ENCODE measurements around the gene SLC52A1. TPM values are rescaled to one million over a fixed set of nuclear protein-coding genes. Genes with fewer than 3 reads are reported as not detected.

SLC52A1 gene
- total RNA-seq, 1 experiment from 2014 or later: 1.1 TPM

DNA sequence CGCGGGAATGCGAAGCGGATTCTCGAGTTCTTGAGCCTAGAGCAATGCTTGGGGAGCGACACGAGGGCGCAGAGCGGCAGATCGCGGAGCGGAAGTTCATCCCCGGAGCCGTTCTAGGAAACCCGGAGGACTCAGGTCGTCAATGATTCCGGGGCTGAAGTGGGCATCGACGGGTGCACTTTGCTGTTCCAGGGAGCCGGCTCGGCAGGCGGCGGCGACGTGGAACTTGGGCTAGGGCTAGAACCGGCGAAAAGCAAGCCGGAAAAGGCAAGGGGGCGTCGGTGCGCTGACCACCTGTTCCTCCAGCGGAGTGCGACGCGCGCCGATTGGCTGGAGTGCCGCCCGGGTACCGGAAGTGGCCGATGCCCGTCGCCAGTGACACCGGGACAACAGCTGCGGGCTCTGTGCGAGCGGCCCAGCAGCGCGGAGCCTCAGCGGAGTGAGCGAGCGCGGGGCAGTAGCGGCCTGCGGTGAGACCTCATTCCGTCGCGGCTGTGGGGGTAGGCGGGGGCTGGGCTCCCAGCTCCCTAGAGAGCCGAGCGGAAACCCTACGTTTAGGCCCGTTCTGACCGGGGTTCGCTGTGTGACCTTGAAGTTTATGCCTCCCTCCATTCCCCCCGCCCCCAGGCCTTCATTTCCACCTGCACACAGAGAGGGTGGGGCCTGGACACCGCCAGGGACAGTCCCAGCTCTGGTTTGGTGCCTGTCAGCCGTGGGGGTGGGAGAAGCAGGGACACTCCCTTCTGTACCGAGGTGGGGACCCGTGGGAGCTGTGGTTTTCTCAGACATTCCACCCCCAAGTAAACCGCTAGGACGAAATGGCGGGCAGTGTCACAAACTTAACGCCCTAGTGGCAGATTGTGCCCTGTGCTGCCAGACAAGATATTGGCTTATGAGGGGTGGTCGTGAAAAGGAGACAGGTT, 43.1 kb upstream of the SLC52A1 start, which contains the start of gene ZFP3 (continued):
- TF ChIP-seq, protein P1, sequence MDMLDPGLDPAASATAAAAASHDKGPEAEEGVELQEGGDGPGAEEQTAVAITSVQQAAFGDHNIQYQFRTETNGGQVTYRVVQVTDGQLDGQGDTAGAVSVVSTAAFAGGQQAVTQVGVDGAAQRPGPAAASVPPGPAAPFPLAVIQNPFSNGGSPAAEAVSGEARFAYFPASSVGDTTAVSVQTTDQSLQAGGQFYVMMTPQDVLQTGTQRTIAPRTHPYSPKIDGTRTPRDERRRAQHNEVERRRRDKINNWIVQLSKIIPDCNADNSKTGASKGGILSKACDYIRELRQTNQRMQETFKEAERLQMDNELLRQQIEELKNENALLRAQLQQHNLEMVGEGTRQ (CRISPR knock-in tag; IDR thresholded peaks at IDR 0.05): peak; percentile 26; the same call in 1 of the 2 replicates
- TF ChIP-seq, protein P2, sequence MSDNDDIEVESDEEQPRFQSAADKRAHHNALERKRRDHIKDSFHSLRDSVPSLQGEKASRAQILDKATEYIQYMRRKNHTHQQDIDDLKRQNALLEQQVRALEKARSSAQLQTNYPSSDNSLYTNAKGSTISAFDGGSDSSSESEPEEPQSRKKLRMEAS (CRISPR knock-in tag; IDR thresholded peaks at IDR 0.05): peak; percentile 77

DNA sequence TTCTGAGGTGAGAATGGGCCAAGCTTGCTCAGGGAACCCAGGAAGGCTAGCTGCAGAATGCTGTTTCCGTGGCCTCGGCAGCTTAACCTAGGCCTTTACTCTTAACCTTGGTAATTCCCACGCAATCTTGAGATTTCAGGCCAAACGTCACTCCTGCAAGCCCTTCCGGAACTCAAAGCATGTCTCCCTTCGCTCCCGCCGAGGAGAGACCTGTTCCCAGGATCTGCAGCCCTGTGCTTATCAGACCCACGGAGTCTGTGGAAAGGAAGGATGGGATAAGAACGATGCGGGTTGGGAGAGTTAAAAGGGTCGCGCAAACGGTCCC, 42.5 kb upstream of the SLC52A1 start:
- Mint-ChIP-seq H3K9me3 (peaks cover 4% of the 10 kb centered on the region; the same call in 1 of the 2 replicates), H3K4me1 (peaks cover 15% of the 10 kb centered on the region)
- CTCF ChIA-PET: interaction anchor here (1.4 kb wide), 1 partner anchor 9 kb away, joined by 3 read pairs; no protein-coding TSS in a partner anchor
- TF ChIP-seq, protein P3, sequence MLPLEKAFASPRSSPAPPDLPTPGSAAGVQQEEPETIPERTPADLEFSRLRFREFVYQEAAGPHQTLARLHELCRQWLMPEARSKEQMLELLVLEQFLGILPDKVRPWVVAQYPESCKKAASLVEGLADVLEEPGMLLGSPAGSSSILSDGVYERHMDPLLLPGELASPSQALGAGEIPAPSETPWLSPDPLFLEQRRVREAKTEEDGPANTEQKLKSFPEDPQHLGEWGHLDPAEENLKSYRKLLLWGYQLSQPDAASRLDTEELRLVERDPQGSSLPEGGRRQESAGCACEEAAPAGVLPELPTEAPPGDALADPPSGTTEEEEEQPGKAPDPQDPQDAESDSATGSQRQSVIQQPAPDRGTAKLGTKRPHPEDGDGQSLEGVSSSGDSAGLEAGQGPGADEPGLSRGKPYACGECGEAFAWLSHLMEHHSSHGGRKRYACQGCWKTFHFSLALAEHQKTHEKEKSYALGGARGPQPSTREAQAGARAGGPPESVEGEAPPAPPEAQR (CRISPR knock-in tag; IDR thresholded peaks at IDR 0.05): no peak
- TF ChIP-seq ZNF138 (CRISPR knock-in tag; conservative IDR thresholded peaks at IDR 0.05): no peak
- TF ChIP-seq, protein P4, sequence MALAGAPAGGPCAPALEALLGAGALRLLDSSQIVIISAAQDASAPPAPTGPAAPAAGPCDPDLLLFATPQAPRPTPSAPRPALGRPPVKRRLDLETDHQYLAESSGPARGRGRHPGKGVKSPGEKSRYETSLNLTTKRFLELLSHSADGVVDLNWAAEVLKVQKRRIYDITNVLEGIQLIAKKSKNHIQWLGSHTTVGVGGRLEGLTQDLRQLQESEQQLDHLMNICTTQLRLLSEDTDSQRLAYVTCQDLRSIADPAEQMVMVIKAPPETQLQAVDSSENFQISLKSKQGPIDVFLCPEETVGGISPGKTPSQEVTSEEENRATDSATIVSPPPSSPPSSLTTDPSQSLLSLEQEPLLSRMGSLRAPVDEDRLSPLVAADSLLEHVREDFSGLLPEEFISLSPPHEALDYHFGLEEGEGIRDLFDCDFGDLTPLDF (CRISPR knock-in tag; IDR thresholded peaks at IDR 0.05): no peak
- TF ChIP-seq, protein P5, sequence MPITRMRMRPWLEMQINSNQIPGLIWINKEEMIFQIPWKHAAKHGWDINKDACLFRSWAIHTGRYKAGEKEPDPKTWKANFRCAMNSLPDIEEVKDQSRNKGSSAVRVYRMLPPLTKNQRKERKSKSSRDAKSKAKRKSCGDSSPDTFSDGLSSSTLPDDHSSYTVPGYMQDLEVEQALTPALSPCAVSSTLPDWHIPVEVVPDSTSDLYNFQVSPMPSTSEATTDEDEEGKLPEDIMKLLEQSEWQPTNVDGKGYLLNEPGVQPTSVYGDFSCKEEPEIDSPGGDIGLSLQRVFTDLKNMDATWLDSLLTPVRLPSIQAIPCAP (CRISPR knock-in tag; IDR thresholded peaks at IDR 0.05): no peak
- no peak for TF ChIP-seq GTF2I (CRISPR knock-in tag; conservative IDR thresholded peaks at IDR 0.05)
- TF ChIP-seq ZNF317 (CRISPR knock-in tag; IDR thresholded peaks at IDR 0.05; ENCODE audit: borderline replicate concordance, low read depth): no peak
- TF ChIP-seq, protein P6, sequence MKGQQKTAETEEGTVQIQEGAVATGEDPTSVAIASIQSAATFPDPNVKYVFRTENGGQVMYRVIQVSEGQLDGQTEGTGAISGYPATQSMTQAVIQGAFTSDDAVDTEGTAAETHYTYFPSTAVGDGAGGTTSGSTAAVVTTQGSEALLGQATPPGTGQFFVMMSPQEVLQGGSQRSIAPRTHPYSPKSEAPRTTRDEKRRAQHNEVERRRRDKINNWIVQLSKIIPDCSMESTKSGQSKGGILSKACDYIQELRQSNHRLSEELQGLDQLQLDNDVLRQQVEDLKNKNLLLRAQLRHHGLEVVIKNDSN (CRISPR knock-in tag; IDR thresholded peaks at IDR 0.05): no peak
- TF ChIP-seq, protein P7, sequence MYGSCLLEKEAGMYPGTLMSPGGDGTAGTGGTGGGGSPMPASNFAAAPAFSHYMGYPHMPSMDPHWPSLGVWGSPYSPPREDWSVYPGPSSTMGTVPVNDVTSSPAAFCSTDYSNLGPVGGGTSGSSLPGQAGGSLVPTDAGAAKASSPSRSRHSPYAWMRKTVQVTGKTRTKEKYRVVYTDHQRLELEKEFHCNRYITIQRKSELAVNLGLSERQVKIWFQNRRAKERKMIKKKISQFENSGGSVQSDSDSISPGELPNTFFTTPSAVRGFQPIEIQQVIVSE (CRISPR knock-in tag; IDR thresholded peaks at IDR 0.05; ENCODE audit: borderline replicate concordance): no peak
- TF ChIP-seq, protein P8, sequence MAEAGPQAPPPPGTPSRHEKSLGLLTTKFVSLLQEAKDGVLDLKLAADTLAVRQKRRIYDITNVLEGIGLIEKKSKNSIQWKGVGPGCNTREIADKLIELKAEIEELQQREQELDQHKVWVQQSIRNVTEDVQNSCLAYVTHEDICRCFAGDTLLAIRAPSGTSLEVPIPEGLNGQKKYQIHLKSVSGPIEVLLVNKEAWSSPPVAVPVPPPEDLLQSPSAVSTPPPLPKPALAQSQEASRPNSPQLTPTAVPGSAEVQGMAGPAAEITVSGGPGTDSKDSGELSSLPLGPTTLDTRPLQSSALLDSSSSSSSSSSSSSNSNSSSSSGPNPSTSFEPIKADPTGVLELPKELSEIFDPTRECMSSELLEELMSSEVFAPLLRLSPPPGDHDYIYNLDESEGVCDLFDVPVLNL (CRISPR knock-in tag; IDR thresholded peaks at IDR 0.05; ENCODE audit: borderline replicate concordance, low read depth): no peak
- no peak for TF ChIP-seq ZNF671 (CRISPR knock-in tag; IDR thresholded peaks at IDR 0.05)
- TF ChIP-seq, protein P9, sequence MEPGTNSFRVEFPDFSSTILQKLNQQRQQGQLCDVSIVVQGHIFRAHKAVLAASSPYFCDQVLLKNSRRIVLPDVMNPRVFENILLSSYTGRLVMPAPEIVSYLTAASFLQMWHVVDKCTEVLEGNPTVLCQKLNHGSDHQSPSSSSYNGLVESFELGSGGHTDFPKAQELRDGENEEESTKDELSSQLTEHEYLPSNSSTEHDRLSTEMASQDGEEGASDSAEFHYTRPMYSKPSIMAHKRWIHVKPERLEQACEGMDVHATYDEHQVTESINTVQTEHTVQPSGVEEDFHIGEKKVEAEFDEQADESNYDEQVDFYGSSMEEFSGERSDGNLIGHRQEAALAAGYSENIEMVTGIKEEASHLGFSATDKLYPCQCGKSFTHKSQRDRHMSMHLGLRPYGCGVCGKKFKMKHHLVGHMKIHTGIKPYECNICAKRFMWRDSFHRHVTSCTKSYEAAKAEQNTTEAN (CRISPR knock-in tag; IDR thresholded peaks at IDR 0.05): no peak
- TF ChIP-seq, protein P10, sequence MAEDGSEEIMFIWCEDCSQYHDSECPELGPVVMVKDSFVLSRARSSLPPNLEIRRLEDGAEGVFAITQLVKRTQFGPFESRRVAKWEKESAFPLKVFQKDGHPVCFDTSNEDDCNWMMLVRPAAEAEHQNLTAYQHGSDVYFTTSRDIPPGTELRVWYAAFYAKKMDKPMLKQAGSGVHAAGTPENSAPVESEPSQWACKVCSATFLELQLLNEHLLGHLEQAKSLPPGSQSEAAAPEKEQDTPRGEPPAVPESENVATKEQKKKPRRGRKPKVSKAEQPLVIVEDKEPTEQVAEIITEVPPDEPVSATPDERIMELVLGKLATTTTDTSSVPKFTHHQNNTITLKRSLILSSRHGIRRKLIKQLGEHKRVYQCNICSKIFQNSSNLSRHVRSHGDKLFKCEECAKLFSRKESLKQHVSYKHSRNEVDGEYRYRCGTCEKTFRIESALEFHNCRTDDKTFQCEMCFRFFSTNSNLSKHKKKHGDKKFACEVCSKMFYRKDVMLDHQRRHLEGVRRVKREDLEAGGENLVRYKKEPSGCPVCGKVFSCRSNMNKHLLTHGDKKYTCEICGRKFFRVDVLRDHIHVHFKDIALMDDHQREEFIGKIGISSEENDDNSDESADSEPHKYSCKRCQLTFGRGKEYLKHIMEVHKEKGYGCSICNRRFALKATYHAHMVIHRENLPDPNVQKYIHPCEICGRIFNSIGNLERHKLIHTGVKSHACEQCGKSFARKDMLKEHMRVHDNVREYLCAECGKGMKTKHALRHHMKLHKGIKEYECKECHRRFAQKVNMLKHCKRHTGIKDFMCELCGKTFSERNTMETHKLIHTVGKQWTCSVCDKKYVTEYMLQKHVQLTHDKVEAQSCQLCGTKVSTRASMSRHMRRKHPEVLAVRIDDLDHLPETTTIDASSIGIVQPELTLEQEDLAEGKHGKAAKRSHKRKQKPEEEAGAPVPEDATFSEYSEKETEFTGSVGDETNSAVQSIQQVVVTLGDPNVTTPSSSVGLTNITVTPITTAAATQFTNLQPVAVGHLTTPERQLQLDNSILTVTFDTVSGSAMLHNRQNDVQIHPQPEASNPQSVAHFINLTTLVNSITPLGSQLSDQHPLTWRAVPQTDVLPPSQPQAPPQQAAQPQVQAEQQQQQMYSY (CRISPR knock-in tag; IDR thresholded peaks at IDR 0.05): no peak
- TF ChIP-seq CBFB (CRISPR knock-in tag; IDR thresholded peaks at IDR 0.05; ENCODE audit: low read depth): no peak
- TF ChIP-seq, protein P11, sequence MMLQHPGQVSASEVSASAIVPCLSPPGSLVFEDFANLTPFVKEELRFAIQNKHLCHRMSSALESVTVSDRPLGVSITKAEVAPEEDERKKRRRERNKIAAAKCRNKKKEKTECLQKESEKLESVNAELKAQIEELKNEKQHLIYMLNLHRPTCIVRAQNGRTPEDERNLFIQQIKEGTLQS (CRISPR knock-in tag; conservative IDR thresholded peaks at IDR 0.05): no peak
- no peak for TF ChIP-seq ZNF219 (CRISPR knock-in tag; IDR thresholded peaks at IDR 0.05; ENCODE audit: borderline replicate concordance)
- TF ChIP-seq NR1H2 (CRISPR knock-in tag; IDR thresholded peaks at IDR 0.05): no peak

More for the DNA sequence above, 42.5 kb upstream of the SLC52A1 start:
- DNase-seq (ENCODE audit: low spot score): no peak
- Mint-ChIP-seq H3K4me3 (peak overlapping the region; percentile 63), H3K36me3 (no peaks in the 10 kb centered on the region), H3K27ac (peak overlapping the region; percentile 20; the same call in 1 of the 2 replicates), H3K27me3 (ENCODE audit: low read depth) (peaks cover 41% of the 10 kb centered on the region)
- no peak for ATAC-seq
- POLR2A ChIA-PET: interaction anchor here (0.6 kb wide), 1 partner anchor 9 kb away, joined by 4 read pairs; no protein-coding TSS in a partner anchor

Measured in WTC11 (cell line).